Measurements from ENCODE around the gene CLDN34. TPM values are rescaled to one million over a fixed set of nuclear protein-coding genes. Genes with fewer than 3 reads are reported as not detected.

Gene CLDN34
- total RNA-seq, 1 experiment from 2014 or later = not detected

GRCh38 chrX:10011261-10011931 is 44.2 kb downstream of the CLDN34 start:
- H3K4me1 Mint-ChIP-seq (ENCODE audit: insufficient read depth, unreplicated experiment) = peaks cover 25% of the 10 kb centered on the region
- ChIA-PET CTCF (interaction anchor here (0.7 to 2.7 kb wide), 8 partner anchors 14 to 138 kb away, joined by 3 to 18 read pairs (median 6); no protein-coding TSS in a partner anchor), POLR2A (interaction anchor here (0.6 to 1.4 kb wide), 4 partner anchors 8 to 10 kb away, joined by 3 to 4 read pairs (median 3); no protein-coding TSS in a partner anchor)
- TF ChIP-seq CTCF (IDR thresholded peaks at IDR 0.05; ENCODE audit: unreplicated experiment) = no peak
- intact Hi-C loops (cut with micrococcal nuclease) = no loop called here
- H3K27ac Mint-ChIP-seq (ENCODE audit: low read depth, unreplicated experiment) = peak overlapping the region; percentile 2
- H3K36me3 Mint-ChIP-seq (ENCODE audit: insufficient read depth, unreplicated experiment) = peaks cover 5% of the 10 kb centered on the region
- H3K4me3 Mint-ChIP-seq (ENCODE audit: unreplicated experiment) = no peak overlapping the region
- no TSS peak for BruUV-seq (replicated peaks)
- H3K9me3 Mint-ChIP-seq (ENCODE audit: unreplicated experiment) = no peaks in the 10 kb centered on the region
- H3K27me3 Mint-ChIP-seq (ENCODE audit: insufficient read depth, unreplicated experiment) = no peaks in the 10 kb centered on the region
- no peak for DNase-seq (ENCODE audit: unreplicated experiment)

GRCh38 chrX:10011991-10012390 is 44.8 kb downstream of the CLDN34 start:
- DNase-seq (ENCODE audit: unreplicated experiment) = no peak
- no peaks in the 10 kb centered on the region for H3K27me3 Mint-ChIP-seq (ENCODE audit: insufficient read depth, unreplicated experiment)
- CTCF ChIA-PET = interaction anchor here (0.7 to 2.7 kb wide), 7 partner anchors 11 to 107 kb away, joined by 3 to 18 read pairs (median 6); no protein-coding TSS in a partner anchor
- TF ChIP-seq CTCF (IDR thresholded peaks at IDR 0.05; ENCODE audit: unreplicated experiment) = no peak
- no peak overlapping the region for H3K27ac Mint-ChIP-seq (ENCODE audit: low read depth, unreplicated experiment)
- no peaks in the 10 kb centered on the region for H3K9me3 Mint-ChIP-seq (ENCODE audit: unreplicated experiment)
- peaks cover 5% of the 10 kb centered on the region for H3K36me3 Mint-ChIP-seq (ENCODE audit: insufficient read depth, unreplicated experiment)
- peaks cover 30% of the 10 kb centered on the region for H3K4me1 Mint-ChIP-seq (ENCODE audit: insufficient read depth, unreplicated experiment)
- intact Hi-C loops (cut with micrococcal nuclease) = no loop called here
- POLR2A ChIA-PET = interaction anchor here (0.6 to 1.4 kb wide), 3 partner anchors 9 to 38 kb away, joined by 3 to 4 read pairs (median 3); no protein-coding TSS in a partner anchor
- BruUV-seq (replicated peaks) = no TSS peak
- no peak overlapping the region for H3K4me3 Mint-ChIP-seq (ENCODE audit: unreplicated experiment)

- intact Hi-C loops (cut with micrococcal nuclease) = loop anchor here (1.0 to 5.0 kb wide), 2 partner anchors 26 to 68 kb away; no protein-coding TSS in a partner anchor
- ChIA-PET POLR2A (interaction anchor here (1.3 to 3.5 kb wide), 2 partner anchors 62 to 70 kb away, joined by 3 to 29 read pairs; no protein-coding TSS in a partner anchor), CTCF (interaction anchor here (0.8 to 3.2 kb wide), 2 partner anchors 17 to 120 kb away, joined by 5 to 14 read pairs; no protein-coding TSS in a partner anchor)
- BruUV-seq (replicated peaks) = no TSS peak
- H3K4me1 Mint-ChIP-seq (ENCODE audit: insufficient read depth, unreplicated experiment) = peaks cover 40% of the 10 kb centered on the region
- peaks cover 5% of the 10 kb centered on the region for H3K36me3 Mint-ChIP-seq (ENCODE audit: insufficient read depth, unreplicated experiment)
- peak overlapping the region; percentile 9 for H3K27ac Mint-ChIP-seq (ENCODE audit: low read depth, unreplicated experiment)
- TF ChIP-seq CTCF (IDR thresholded peaks at IDR 0.05; ENCODE audit: unreplicated experiment) = no peak
- peak; percentile 77 for DNase-seq (ENCODE audit: unreplicated experiment)
- peak overlapping the region; percentile 69 for H3K4me3 Mint-ChIP-seq (ENCODE audit: unreplicated experiment)
- no peaks in the 10 kb centered on the region for H3K27me3 Mint-ChIP-seq (ENCODE audit: insufficient read depth, unreplicated experiment)
- no peaks in the 10 kb centered on the region for H3K9me3 Mint-ChIP-seq (ENCODE audit: unreplicated experiment)
Measured at GRCh38 chrX:10014462-10015354, 47.5 kb downstream of the CLDN34 start.

Measured in MCF 10A (cell line).